ENCODE measurements around the gene RTL1. TPM values are rescaled to one million over a fixed set of nuclear protein-coding genes. Genes with fewer than 3 reads are reported as not detected.

The RTL1 gene
- total and polyA plus RNA-seq, 8 donors: not detected

- Histone ChIP-seq H3K9me3 (peaks cover 0 to 6% (median 0%) of the 10 kb centered on the region in 4 donors), H3K4me3 (no peak overlapping the region), H3K36me3 (peaks cover 0 to 8% (median 4%) of the 10 kb centered on the region in 4 donors), H3K4me1 (no peaks in the 10 kb centered on the region), H3K27ac (no peak overlapping the region), H3K27me3 (peaks cover 0 to 51% (median 6%) of the 10 kb centered on the region in 3 donors)
- intact Hi-C loops (cut with DNase I; ENCODE audit: low total_unique reads): no loop called here
- TF ChIP-seq POLR2AphosphoS5 (IDR thresholded peaks at IDR 0.05) (no peak), CTCF (IDR thresholded peaks at IDR 0.05) (no peak), POLR2A (IDR thresholded peaks at IDR 0.05) (no peak), EP300 (IDR thresholded peaks at IDR 0.05) (no peak)
- no peak for DNase-seq
- 86 to 91% (median 90%) methylated on average over 28 to 34 of the region's 34 CpGs for WGBS, 5 donors
Measured at GRCh38 chr14:100880271-100881101, 23.0 kb downstream of the RTL1 start.

GRCh38 chr14:100879782-100880181, 23.7 kb downstream of the RTL1 start:
- Histone ChIP-seq H3K27me3 (peaks cover 0 to 53% (median 6%) of the 10 kb centered on the region in 3 donors), H3K36me3 (peaks cover 0 to 8% (median 4%) of the 10 kb centered on the region in 4 donors), H3K4me1 (no peaks in the 10 kb centered on the region), H3K4me3 (no peak overlapping the region), H3K27ac (no peak overlapping the region), H3K9me3 (peaks cover 0 to 6% (median 0%) of the 10 kb centered on the region in 4 donors)
- intact Hi-C loops (cut with DNase I; ENCODE audit: low total_unique reads): no loop called here
- 81 to 92% (median 84%) methylated on average over 8 of the region's 8 CpGs for WGBS, 5 donors
- no peak for DNase-seq
- TF ChIP-seq POLR2AphosphoS5 (IDR thresholded peaks at IDR 0.05): no peak
- TF ChIP-seq CTCF (IDR thresholded peaks at IDR 0.05): no peak
- no peak for TF ChIP-seq POLR2A (IDR thresholded peaks at IDR 0.05)
- no peak for TF ChIP-seq EP300 (IDR thresholded peaks at IDR 0.05)

GRCh38 chr14:100879194-100879593, 24.3 kb downstream of the RTL1 start:
- no peaks in the 10 kb centered on the region for H3K4me1 ChIP-seq
- intact Hi-C loops (cut with DNase I; ENCODE audit: low total_unique reads): no loop called here
- no peak overlapping the region for H3K27ac ChIP-seq
- peaks cover 0 to 6% (median 0%) of the 10 kb centered on the region in 4 donors for H3K9me3 ChIP-seq
- no peak for TF ChIP-seq POLR2A (IDR thresholded peaks at IDR 0.05)
- TF ChIP-seq CTCF (IDR thresholded peaks at IDR 0.05): no peak
- no peak for TF ChIP-seq EP300 (IDR thresholded peaks at IDR 0.05)
- TF ChIP-seq POLR2AphosphoS5 (IDR thresholded peaks at IDR 0.05): no peak
- peaks cover 0 to 8% (median 4%) of the 10 kb centered on the region in 4 donors for H3K36me3 ChIP-seq
- WGBS, 5 donors: 70 to 100% (median 79%) methylated on average over 2 to 8 of the region's 8 CpGs
- no peak overlapping the region for H3K4me3 ChIP-seq
- peaks cover 0 to 53% (median 6%) of the 10 kb centered on the region in 3 donors for H3K27me3 ChIP-seq
- DNase-seq: no peak

GRCh38 chr14:100878271-100879146, 25.0 kb downstream of the RTL1 start:
- DNase-seq: no peak
- intact Hi-C loops (cut with DNase I; ENCODE audit: low total_unique reads): no loop called here
- Histone ChIP-seq H3K36me3 (peaks cover 0 to 6% (median under 1%) of the 10 kb centered on the region in 4 donors), H3K4me1 (no peaks in the 10 kb centered on the region), H3K4me3 (no peak overlapping the region), H3K9me3 (peaks cover 0 to 6% (median 0%) of the 10 kb centered on the region in 4 donors), H3K27ac (no peak overlapping the region), H3K27me3 (peaks cover 0 to 57% (median 6%) of the 10 kb centered on the region in 3 donors)
- TF ChIP-seq CTCF (IDR thresholded peaks at IDR 0.05) (no peak), POLR2A (IDR thresholded peaks at IDR 0.05) (no peak), EP300 (IDR thresholded peaks at IDR 0.05) (no peak), POLR2AphosphoS5 (IDR thresholded peaks at IDR 0.05) (no peak)
- WGBS, 5 donors: 76 to 79% (median 78%) methylated on average over 8 to 11 of the region's 11 CpGs; no CpG with 5 or more reads in 1 of the 5 donors

Data from stomach (tissue), 9 donors.